ENCODE measurements around the gene RAB11FIP4. TPM values are rescaled to one million over a fixed set of nuclear protein-coding genes. Genes with fewer than 3 reads are reported as not detected.
A peak's percentile ranks its signal among the peaks of the same experiment; 100 is the strongest.

Gene RAB11FIP4
- total and polyA plus RNA-seq, 9 of the 15 experiments (the other 6 are each of a cell fraction or from before 2014, with no cell fraction given), result 0.62 to 16.6 (median 8.9) TPM

- Histone ChIP-seq H3K9me1 (ENCODE audit: control insufficient read depth, insufficient read depth, low read length) (no peaks in the 10 kb centered on the region), H3K4me1 (replicated peaks in 1 of 2; ENCODE audit: control insufficient read depth in 2 of 2, insufficient read depth in 2 of 2, low read length in 2 of 2) (peaks cover 0 to 8% of the 10 kb centered on the region in 2 experiments; a peak in 1 of 5 replicates), H2AFZ (ENCODE audit: low read depth, low read length) (no peak overlapping the region), H3K27me3 (ENCODE audit: control insufficient read depth in 2 of 2, insufficient read depth in 2 of 2, low read length in 2 of 2) (peaks cover 0 to 16% of the 10 kb centered on the region in 2 experiments; a peak in 2 of 5 replicates), H4K20me1 (replicated peaks; ENCODE audit: control insufficient read depth, insufficient read depth, low read length) (peaks cover 7% of the 10 kb centered on the region; the same call in 1 of the 2 replicates), H3K9ac (ENCODE audit: insufficient read depth in 1 of 2, low read depth in 2 of 2, low read length in 2 of 2) (no peak overlapping the region), H3K79me2 (ENCODE audit: control insufficient read depth, insufficient read depth, low read length) (no peaks in the 10 kb centered on the region), H3K27ac (ENCODE audit: extremely low read depth, low read depth, low read length) (no peak overlapping the region), H3K9me3 (replicated peaks; ENCODE audit: control insufficient read depth, insufficient read depth, low read depth, low read length) (no peaks in the 10 kb centered on the region), H3K4me3 (no peak overlapping the region), H3K36me3 (ENCODE audit: control insufficient read depth, insufficient read depth, low read length) (0 out of 3 replicates have a peak, but pooled peaks cover 3% of the 10 kb centered on the region), H3K4me2 (ENCODE audit: insufficient read depth, low read length) (no peak overlapping the region)
- BruUV-seq (replicated peaks), result no TSS peak
- in situ Hi-C loops (cut with MboI), result no loop called here
- 13% methylated on average over 10 of the region's 10 CpGs for WGBS (ENCODE audit: insufficient coverage, low coverage, missing lambda C conversion rate)
- CTCF ChIA-PET (ENCODE audit: low intra/inter-chr PET ratio), result interaction anchor here (1.5 kb wide), 1 partner anchor 308 kb away, joined by 7 read pairs; no protein-coding TSS in a partner anchor
- POLR2A ChIA-PET, result interaction anchor here (0.5 to 1.5 kb wide), 8 partner anchors 10 to 213 kb away, joined by 3 to 5 read pairs (median 4); no protein-coding TSS in a partner anchor
- intact Hi-C loops (cut with micrococcal nuclease), result loop anchor here (5.0 kb wide), 1 partner anchor 308 kb away; no protein-coding TSS in a partner anchor
- ATAC-seq, result no peak
- FAIRE-seq, result no peak
- TF ChIP-seq ZNF764 (CRISPR knock-in tag; IDR thresholded peaks at IDR 0.05; ENCODE audit: low read depth) (no peak), ZNF316 (IDR thresholded peaks at IDR 0.05) (peak; percentile 37; the same call in 1 of the 2 replicates)
- no peak for DNase-seq (ENCODE audit: extremely low read depth in 1 of 4, low spot score in 3 of 4)
Measured at GRCh38 chr17:31534223-31534888, 142.9 kb downstream of the RAB11FIP4 start.

- DNase-seq (ENCODE audit: extremely low read depth in 1 of 4, low spot score in 3 of 4), result no peak
- no TSS peak for BruUV-seq (replicated peaks)
- in situ Hi-C loops (cut with MboI), result no loop called here
- Histone ChIP-seq H3K4me1 (replicated peaks in 1 of 2; ENCODE audit: control insufficient read depth in 2 of 2, insufficient read depth in 2 of 2, low read length in 2 of 2) (peaks cover 0 to 8% of the 10 kb centered on the region in 2 experiments; a peak in 1 of 5 replicates), H3K9me1 (ENCODE audit: control insufficient read depth, insufficient read depth, low read length) (no peaks in the 10 kb centered on the region), H3K4me3 (no peak overlapping the region), H3K27ac (ENCODE audit: extremely low read depth, low read depth, low read length) (no peak overlapping the region), H3K9me3 (replicated peaks; ENCODE audit: control insufficient read depth, insufficient read depth, low read depth, low read length) (no peaks in the 10 kb centered on the region), H3K4me2 (ENCODE audit: insufficient read depth, low read length) (no peak overlapping the region), H3K36me3 (ENCODE audit: control insufficient read depth, insufficient read depth, low read length) (0 out of 3 replicates have a peak, but pooled peaks cover 2% of the 10 kb centered on the region), H3K79me2 (ENCODE audit: control insufficient read depth, insufficient read depth, low read length) (no peaks in the 10 kb centered on the region), H2AFZ (ENCODE audit: low read depth, low read length) (no peak overlapping the region), H3K27me3 (ENCODE audit: control insufficient read depth in 2 of 2, insufficient read depth in 2 of 2, low read length in 2 of 2) (peaks cover 0 to 16% of the 10 kb centered on the region in 2 experiments; a peak in 2 of 5 replicates), H4K20me1 (replicated peaks; ENCODE audit: control insufficient read depth, insufficient read depth, low read length) (peaks cover 7% of the 10 kb centered on the region; the same call in 1 of the 2 replicates), H3K9ac (ENCODE audit: insufficient read depth in 1 of 2, low read depth in 2 of 2, low read length in 2 of 2) (peak overlapping the region in 1 of 2 experiments; percentile 70; a peak in 1 of 4 replicates)
- ChIA-PET POLR2A (interaction anchor here (0.8 to 1.5 kb wide), 4 partner anchors 14 to 97 kb away, joined by 3 to 5 read pairs (median 4); no protein-coding TSS in a partner anchor), CTCF (ENCODE audit: low intra/inter-chr PET ratio) (no interaction called here)
- intact Hi-C loops (cut with micrococcal nuclease), result no loop called here
- no peak for TF ChIP-seq SAFB2 (IDR thresholded peaks at IDR 0.05; ENCODE audit: borderline replicate concordance, low read depth, low read length, severe bottlenecking)
- no peak for TF ChIP-seq TSC22D4 (tag; IDR thresholded peaks at IDR 0.05)
- no peak for TF ChIP-seq ZFP36 (IDR thresholded peaks at IDR 0.05; ENCODE audit: low read depth, low read length, partially characterized antibody)
- no peak for TF ChIP-seq NKRF (IDR thresholded peaks at IDR 0.05; ENCODE audit: borderline replicate concordance)
- no peak for TF ChIP-seq ZNF512 (tag; IDR thresholded peaks at IDR 0.05)
- TF ChIP-seq BCOR (IDR thresholded peaks at IDR 0.05), result no peak
- TF ChIP-seq ZNF76 (CRISPR knock-in tag; IDR thresholded peaks at IDR 0.05; ENCODE audit: borderline replicate concordance), result no peak
- TF ChIP-seq ZNF584 (CRISPR knock-in tag; IDR thresholded peaks at IDR 0.05; ENCODE audit: low read depth), result no peak
- TF ChIP-seq CEBPB (tag; IDR thresholded peaks at IDR 0.05), result no peak
- WGBS (ENCODE audit: insufficient coverage, low coverage, missing lambda C conversion rate), result 18% methylated on average over 2 of the region's 2 CpGs
- no peak for FAIRE-seq
- ATAC-seq, result no peak
Measured at GRCh38 chr17:31535581-31535981, 144.1 kb downstream of the RAB11FIP4 start.

Data from K562 (cell line).